B cell (primary cell): ENCODE data around the gene PIM3. TPM values are rescaled to one million over a fixed set of nuclear protein-coding genes. Genes with fewer than 3 reads are reported as not detected.
A peak's percentile ranks its signal among the peaks of the same experiment; 100 is the strongest.

Source experiments
- ATAC-seq: fragments of 200-7000 bp; cut with Tn5 transposase; one replicate; pipeline ENCODE4 v1.10.0; 2021; ENCODE audit warnings: low read depth, mild to moderate bottlenecking, moderate number of reproducible peaks, moderate library complexity
- CTCF ChIA-PET: fragments of 350-600 bp; sonication (Branson Sonifier 250); formaldehyde crosslinking; loops from one replicate; lab custom pipeline; 2021; ENCODE audit warnings: antibody characterized with exemption, inconsistent platforms; lab: Charles Lee
- POLR2A ChIA-PET: fragments of 350-600 bp; sonication (Branson Sonifier 250); formaldehyde crosslinking; loops from one replicate; lab custom pipeline; 2021; ENCODE audit warnings: antibody characterized with exemption; lab: Charles Lee
- DNase-seq: peaks from one replicate; pipeline ENCODE4 v3.0.0; 2013
- H2AFZ ChIP-seq: 2 replicates; pipeline ENCODE4 v1.6.1; 2012; ENCODE audit warnings: mild to moderate bottlenecking, low read depth, low read length; ENCODE audit not compliant: insufficient read depth, poor library complexity, severe bottlenecking
- H3K27ac ChIP-seq, 2 donors: 1 replicate in 1 of 2; 2 replicates in 1 of 2; pipeline ENCODE4 v1.5.1; 2012 to 2013; ENCODE audit warnings: low read length in 2 of 2, mild to moderate bottlenecking in 2 of 2, moderate library complexity in 1 of 2
- H3K27me3 ChIP-seq, 4 experiments: fragments of 200-600 bp in 1 of 4; sonication (generic) in 1 of 4; replicated peaks in 1 of 4; 1 replicate in 2 of 4; 2 replicates in 2 of 4; pipeline versions ENCODE4 v1.6.1 to v1.7.0; 2013 to 2016; ENCODE audit warnings: low read length in 3 of 4, mild to moderate bottlenecking in 2 of 4, mixed read lengths in 1 of 4, moderate library complexity in 1 of 4; ENCODE audit not compliant: insufficient read depth in 4 of 4, control insufficient read depth in 3 of 4; ENCODE audit errors: control extremely low read depth in 1 of 4
- H3K36me3 ChIP-seq, 2 experiments: replicated peaks in 1 of 2; 1 replicate in 1 of 2; 2 replicates in 1 of 2; pipeline versions ENCODE4 v1.6.1 to v1.7.1; 2013; ENCODE audit warnings: low read length in 1 of 2; ENCODE audit not compliant: insufficient read depth in 2 of 2, control insufficient read depth in 1 of 2; ENCODE audit errors: control extremely low read depth in 1 of 2, extremely low read depth in 1 of 2
- H3K4me1 ChIP-seq, 2 donors: fragments of 200-600 bp in 1 of 2; sonication (generic) in 1 of 2; 1 replicate in 1 of 2; 2 replicates in 1 of 2; pipeline versions ENCODE4 v1.5.1 to v1.6.1; 2013 to 2017; ENCODE audit warnings: low read length in 2 of 2; ENCODE audit not compliant: control insufficient read depth in 2 of 2, insufficient read depth in 2 of 2
- H3K4me2 ChIP-seq: replicated peaks from 2 replicates; pipeline ENCODE3; 2012; ENCODE audit warnings: mild to moderate bottlenecking, low read depth, low read length; ENCODE audit not compliant: poor library complexity, severe bottlenecking
- H3K4me3 ChIP-seq, 5 experiments: fragments of 200-600 bp in 1 of 5; sonication (generic) in 1 of 5; 1 replicate in 3 of 5; 2 replicates in 2 of 5; pipeline versions ENCODE4 v1.5.1 to v1.7.0; 2011 to 2016; ENCODE audit warnings: low read length in 4 of 5, mild to moderate bottlenecking in 4 of 5, low read depth in 2 of 5, control low read depth in 1 of 5, moderate library complexity in 1 of 5; ENCODE audit not compliant: insufficient read depth in 1 of 5; ENCODE audit errors: control extremely low read depth in 1 of 5, extremely low read depth in 1 of 5
- H3K79me2 ChIP-seq: fragments of 200-600 bp; sonication (generic); one replicate; pipeline ENCODE4 v1.6.0; 2016; ENCODE audit warnings: low read length; ENCODE audit not compliant: control insufficient read depth, insufficient read depth
- H3K9ac ChIP-seq: fragments of 200-600 bp; sonication (generic); 2 replicates; pipeline ENCODE4 v1.6.1; 2017; ENCODE audit warnings: mild to moderate bottlenecking, low read length, moderate library complexity
- H3K9me3 ChIP-seq, 3 donors: one replicate each; pipeline versions ENCODE4 v1.6.1 to v1.7.1; 2013; ENCODE audit warnings: low read length in 2 of 3; ENCODE audit not compliant: control insufficient read depth in 2 of 3, insufficient read depth in 1 of 3; ENCODE audit errors: control extremely low read depth in 1 of 3
- H4K20me1 ChIP-seq: 2 replicates; pipeline ENCODE4 v1.6.0; 2012; ENCODE audit warnings: mild to moderate bottlenecking, low read length; ENCODE audit not compliant: insufficient read depth, control insufficient read depth, poor library complexity, severe bottlenecking
- H3K27ac Mint-ChIP-seq: one replicate; pipeline ENCODE4 v1.8.0; 2021; ENCODE audit warnings: mixed read lengths
- H3K27me3 Mint-ChIP-seq: one replicate; pipeline ENCODE4 v1.8.0; 2021; ENCODE audit warnings: mixed read lengths
- H3K4me1 Mint-ChIP-seq: one replicate; pipeline ENCODE4 v1.8.0; 2021; ENCODE audit warnings: mixed read lengths
- H3K4me3 Mint-ChIP-seq: one replicate; pipeline ENCODE4 v1.8.0; 2021; ENCODE audit warnings: mixed read lengths
- H3K9me3 Mint-ChIP-seq: one replicate; pipeline ENCODE4 v1.8.0; 2022; ENCODE audit warnings: mixed read lengths; ENCODE audit not compliant: insufficient read depth
- EZH2 ChIP-seq: IDR thresholded peaks from 2 replicates; pipeline ENCODE4 v1.6.1; 2012; ENCODE audit warnings: borderline replicate concordance, low read depth, mild to moderate bottlenecking, moderate library complexity, low read length; ENCODE audit not compliant: insufficient read depth, poor library complexity, severe bottlenecking
- WGBS: methylation state at CpG from one replicate; pipeline ENCODE4 v1.1.5; 2013; ENCODE audit warnings: missing lambda C conversion rate; ENCODE audit not compliant: insufficient coverage; 5-methylcytosine and 5-hydroxymethylcytosine counted together
- intact Hi-C: fragments of 100-400 bp; cut with micrococcal nuclease; formaldehyde crosslinking; loops from one replicate; pipeline ENCODE4 v1.10.0; 2022
- polyA plus RNA-seq: library from polyadenylated mRNA; depleted of rRNA; stranded (reverse); fragments of >200 nt; gene quantifications from 2 replicates; pipeline ENCODE4 v1.2.3, GENCODE V29; 2012
- total RNA-seq, 2 donors: library from RNA; stranded (reverse); fragments of 120-200 nt in 1 of 2; gene quantifications; 1 replicate in 1 of 2; 2 replicates in 1 of 2; pipeline versions ENCODE4 v1.2.3 to v1.2.4, GENCODE V29; 2013 to 2022
- TF ChIP-seq, protein P1 (sequence below): fragments of 200-600 bp; IDR thresholded peaks from one replicate; pipeline ENCODE4 v1.8.0; 2022; ENCODE audit warnings: antibody characterized with exemption, mild to moderate bottlenecking

PIM3 gene
- total and polyA plus RNA-seq, 2 donors (not counting 1 experiment from before 2014, with no cell fraction given) = 74.6 to 128 TPM

DNA sequence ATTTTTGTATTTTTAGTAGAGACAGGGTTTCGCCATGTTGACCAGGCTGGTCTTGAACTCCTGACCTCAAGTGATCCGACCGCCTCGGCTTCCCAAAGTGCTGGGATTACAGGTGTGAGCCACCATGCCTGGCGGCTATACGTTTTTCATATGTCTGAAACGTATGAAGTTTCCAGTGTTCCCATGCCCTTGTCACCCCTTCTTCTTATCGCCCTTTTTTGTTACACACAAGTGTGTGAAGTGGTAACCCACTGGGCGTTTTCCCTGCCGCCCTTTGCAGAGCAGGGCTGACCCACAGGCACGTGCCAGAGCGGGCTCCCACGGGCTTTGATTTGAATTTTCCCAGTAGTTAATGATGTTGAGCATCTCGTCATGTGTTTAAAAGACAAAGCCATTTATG is 17.0 kb downstream of the PIM3 start:
- no peak for ATAC-seq
- Histone ChIP-seq H3K36me3 (no peaks in the 10 kb centered on the region), H2AFZ (no peak overlapping the region), H3K4me3 (no peak overlapping the region), H3K27ac (no peak overlapping the region), H3K4me2 (no peak overlapping the region), H4K20me1 (no peaks in the 10 kb centered on the region), H3K4me1 (peaks cover 17 to 29% of the 10 kb centered on the region in 2 donors), H3K79me2 (peaks cover 3% of the 10 kb centered on the region), H3K27me3 (peaks cover 0 to 2% (median under 1%) of the 10 kb centered on the region in 4 experiments), H3K9me3 (peaks cover 4 to 7% (median 5%) of the 10 kb centered on the region in 3 donors), H3K9ac (no peak overlapping the region)
- peak; percentile 11 for DNase-seq
- H3K27me3 Mint-ChIP-seq = peaks cover 9% of the 10 kb centered on the region
- no peak overlapping the region for H3K27ac Mint-ChIP-seq
- 97% methylated on average over 7 of the region's 14 CpGs for WGBS
- peaks cover 8% of the 10 kb centered on the region for H3K9me3 Mint-ChIP-seq
- ChIA-PET CTCF (interaction anchor here (1.4 to 6.3 kb wide), 2 partner anchors 13 to 15 kb away, joined by 4 to 40 read pairs; no protein-coding TSS in a partner anchor), POLR2A (interaction anchor here (1.1 to 2.1 kb wide), 3 partner anchors 10 to 15 kb away, joined by 3 to 11 read pairs (median 6); no protein-coding TSS in a partner anchor)
- intact Hi-C loops = loop anchor here (2.0 kb wide), 1 partner anchor 17 kb away; the partner anchor contains the start of gene PIM3
- no peak for TF ChIP-seq EZH2
- TF ChIP-seq, protein P1, sequence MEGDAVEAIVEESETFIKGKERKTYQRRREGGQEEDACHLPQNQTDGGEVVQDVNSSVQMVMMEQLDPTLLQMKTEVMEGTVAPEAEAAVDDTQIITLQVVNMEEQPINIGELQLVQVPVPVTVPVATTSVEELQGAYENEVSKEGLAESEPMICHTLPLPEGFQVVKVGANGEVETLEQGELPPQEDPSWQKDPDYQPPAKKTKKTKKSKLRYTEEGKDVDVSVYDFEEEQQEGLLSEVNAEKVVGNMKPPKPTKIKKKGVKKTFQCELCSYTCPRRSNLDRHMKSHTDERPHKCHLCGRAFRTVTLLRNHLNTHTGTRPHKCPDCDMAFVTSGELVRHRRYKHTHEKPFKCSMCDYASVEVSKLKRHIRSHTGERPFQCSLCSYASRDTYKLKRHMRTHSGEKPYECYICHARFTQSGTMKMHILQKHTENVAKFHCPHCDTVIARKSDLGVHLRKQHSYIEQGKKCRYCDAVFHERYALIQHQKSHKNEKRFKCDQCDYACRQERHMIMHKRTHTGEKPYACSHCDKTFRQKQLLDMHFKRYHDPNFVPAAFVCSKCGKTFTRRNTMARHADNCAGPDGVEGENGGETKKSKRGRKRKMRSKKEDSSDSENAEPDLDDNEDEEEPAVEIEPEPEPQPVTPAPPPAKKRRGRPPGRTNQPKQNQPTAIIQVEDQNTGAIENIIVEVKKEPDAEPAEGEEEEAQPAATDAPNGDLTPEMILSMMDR = no peak
- H3K4me3 Mint-ChIP-seq = no peak overlapping the region
- H3K4me1 Mint-ChIP-seq = peaks cover 22% of the 10 kb centered on the region

DNA sequence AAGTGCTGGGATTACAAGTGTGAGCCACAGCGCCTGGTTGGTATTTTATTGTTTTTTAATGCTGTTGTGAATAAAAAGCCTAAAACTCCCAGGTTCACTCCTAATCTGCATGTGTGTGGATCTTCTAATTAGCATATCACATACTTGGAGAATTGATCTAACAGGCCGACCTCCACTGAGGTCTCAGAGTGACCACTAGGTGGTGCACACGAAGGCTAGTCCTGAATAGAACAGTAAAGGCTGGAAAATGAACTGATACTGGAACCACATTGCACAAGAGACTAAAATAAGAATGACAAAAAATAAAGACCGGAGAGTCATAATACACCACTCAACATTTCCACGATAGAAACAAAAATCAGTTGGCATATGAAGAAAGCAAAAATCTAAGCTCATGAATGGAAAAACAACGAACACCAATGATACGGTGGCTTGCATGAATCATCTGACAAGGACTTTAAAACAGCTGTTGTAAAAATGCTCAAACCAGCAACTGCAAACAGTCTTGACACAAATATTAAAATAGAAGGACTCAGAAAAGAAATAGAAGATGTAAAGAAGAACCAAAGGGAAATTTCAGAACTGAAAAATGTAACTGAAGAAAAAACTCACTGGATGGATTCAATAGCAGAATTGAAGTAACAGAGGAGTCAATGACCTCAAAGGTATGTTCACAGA is 19.2 kb downstream of the PIM3 start:
- Mint-ChIP-seq H3K4me3 (no peak overlapping the region), H3K27me3 (peaks cover 14% of the 10 kb centered on the region), H3K27ac (no peak overlapping the region), H3K4me1 (peaks cover 29% of the 10 kb centered on the region), H3K9me3 (peaks cover 8% of the 10 kb centered on the region)
- no peaks in the 10 kb centered on the region for H4K20me1 ChIP-seq
- no peak overlapping the region for H3K4me2 ChIP-seq
- ATAC-seq = no peak
- no peaks in the 10 kb centered on the region for H3K79me2 ChIP-seq
- WGBS = no CpG with 5 or more reads among the region's 7 CpGs
- H3K36me3 ChIP-seq = no peaks in the 10 kb centered on the region
- no peak overlapping the region for H3K27ac ChIP-seq
- POLR2A ChIA-PET = interaction anchor here (1.1 kb wide), 2 partner anchors 9 to 18 kb away, joined by 3 to 4 read pairs; no protein-coding TSS in a partner anchor
- CTCF ChIA-PET = interaction anchor here (1.0 to 6.3 kb wide), 5 partner anchors 13 to 54 kb away, joined by 3 to 40 read pairs (median 5); no protein-coding TSS in a partner anchor
- intact Hi-C loops = loop anchor here (5.0 kb wide), 1 partner anchor 38 kb away; no protein-coding TSS in a partner anchor
- H2AFZ ChIP-seq = no peak overlapping the region
- H3K27me3 ChIP-seq = peaks cover 0 to 11% (median 5%) of the 10 kb centered on the region in 4 experiments
- H3K9ac ChIP-seq = no peak overlapping the region
- no peak for TF ChIP-seq EZH2
- TF ChIP-seq, protein P1 = peak; percentile 51
- DNase-seq = peak; percentile 52
- no peak overlapping the region for H3K4me3 ChIP-seq
- peaks cover 4 to 15% (median 7%) of the 10 kb centered on the region in 3 donors for H3K9me3 ChIP-seq
- peaks cover 28 to 37% of the 10 kb centered on the region in 2 donors for H3K4me1 ChIP-seq
